HG02943 (cell line): Measurements from ENCODE around the gene C2orf42.
"Not testable (repeated sequence)": the region's sequence is repeated elsewhere in the genome, so short reads cannot be mapped to it uniquely, and the experiment has no call there.

Experiments
- ATAC-seq: cut with Tn5 transposase; IDR thresholded peaks from one replicate; pipeline ENCODE4 v1.9.1; 2021; ENCODE audit warnings: mild to moderate bottlenecking, low read depth, moderate library complexity; ENCODE audit not compliant: unreplicated experiment

Gene C2orf42

GRCh38 chr2:70133491-70134322 lies 57.1 kb downstream of the C2orf42 start:
- ATAC-seq: no peak

GRCh38 chr2:70133127-70133452 lies 57.7 kb downstream of the C2orf42 start:
- ATAC-seq: no peak

- peak; percentile 44 for ATAC-seq
These were observed 58.3 kb downstream of the C2orf42 start for GRCh38 chr2:70132244-70133126.

- not testable (repeated sequence) for ATAC-seq
These were observed 59.3 kb downstream of the C2orf42 start for GRCh38 chr2:70131344-70132143.

GRCh38 chr2:70128005-70128404 lies 62.8 kb downstream of the C2orf42 start:
- ATAC-seq: no peak

- no peak for ATAC-seq
These were observed 64.4 kb downstream of the C2orf42 start for GRCh38 chr2:70126413-70126812.

GRCh38 chr2:70125498-70125898 lies 65.3 kb downstream of the C2orf42 start:
- ATAC-seq: no peak

- no peak for ATAC-seq
These were observed 65.8 kb downstream of the C2orf42 start for GRCh38 chr2:70124983-70125480.

- ATAC-seq: no peak
These were observed 67.0 kb downstream of the C2orf42 start for GRCh38 chr2:70123829-70124116.

GRCh38 chr2:70123051-70123828 lies 67.6 kb downstream of the C2orf42 start:
- no peak for ATAC-seq

- no peak for ATAC-seq
These were observed 68.3 kb downstream of the C2orf42 start for GRCh38 chr2:70122470-70122869.

GRCh38 chr2:70121627-70122372 lies 69.0 kb downstream of the C2orf42 start:
- ATAC-seq: no peak

- ATAC-seq: no peak
These were observed 71.9 kb downstream of the C2orf42 start for GRCh38 chr2:70118798-70119454.

- ATAC-seq: no peak
These were observed 73.8 kb downstream of the C2orf42 start for GRCh38 chr2:70116936-70117552.

- ATAC-seq: no peak
These were observed 75.0 kb downstream of the C2orf42 start for GRCh38 chr2:70115646-70116442.

GRCh38 chr2:70113359-70114070 lies 77.3 kb downstream of the C2orf42 start:
- no peak for ATAC-seq
